Esophagus squamous epithelium (tissue), 5 donors: ENCODE measurements around the gene SLC13A4. TPM values are rescaled to one million over a fixed set of nuclear protein-coding genes. Genes with fewer than 3 reads are reported as not detected.
A peak's percentile ranks its signal among the peaks of the same experiment; 100 is the strongest.

Experiments used
- DNase-seq: peaks from one replicate; lab custom pipeline; 2025; lab: John Stamatoyannopoulos, UW
- H3K27ac ChIP-seq, 4 donors: fragments of 200-600 bp; sonication (generic); one replicate each; pipeline ENCODE4 v1.5.1; 2016 to 2019; ENCODE audit warnings: mild to moderate bottlenecking in 1 of 4
- H3K27me3 ChIP-seq, 4 donors: fragments of 200-600 bp; sonication (generic); 1 replicate in 3 of 4; 2 replicates in 1 of 4; pipeline versions ENCODE4 v1.5.1 to v1.6.0; 2017 to 2021; ENCODE audit warnings: antibody characterized with exemption in 1 of 4
- H3K36me3 ChIP-seq, 3 donors: fragments of 200-600 bp; sonication (generic); one replicate each; pipeline ENCODE4 v1.5.1; 2016 to 2019
- H3K4me1 ChIP-seq, 3 donors: fragments of 200-600 bp; sonication (generic); one replicate each; pipeline ENCODE4 v1.5.1; 2017 to 2019
- H3K4me3 ChIP-seq, 4 donors: fragments of 200-600 bp; sonication (generic); 1 replicate in 3 of 4; 2 replicates in 1 of 4; pipeline ENCODE4 v1.5.1; 2016 to 2019; ENCODE audit warnings: mild to moderate bottlenecking in 2 of 4, moderate library complexity in 1 of 4
- H3K9me3 ChIP-seq, 3 donors: fragments of 200-600 bp; sonication (generic); one replicate each; pipeline ENCODE4 v1.5.1; 2016 to 2019
- POLR2A ChIP-seq, 4 donors: fragments of 450-650 bp; IDR thresholded peaks; one replicate each; pipeline ENCODE4 v1.6.1; 2017; ENCODE audit warnings: antibody characterized with exemption in 4 of 4, mild to moderate bottlenecking in 4 of 4, moderate library complexity in 3 of 4
- WGBS, 2 donors: methylation state at CpG; one replicate each; pipeline ENCODE4 v1.1.5; 2018; 5-methylcytosine and 5-hydroxymethylcytosine counted together
- intact Hi-C: fragments of 100-400 bp; cut with DNase I; formaldehyde crosslinking; loops from one replicate; pipeline ENCODE4 v1.15.0; 2022
- total RNA-seq, 4 donors: library from RNA; depleted of rRNA; stranded (reverse); fragments of >200 nt; gene quantifications; one replicate each; pipeline ENCODE4 v1.1.0, GENCODE V29; 2016
- TF ChIP-seq, protein P1 (sequence below), 6 experiments: fragments of 450-650 bp in 4 of 6; fragments of 200-600 bp in 2 of 6; sonication (generic) in 2 of 6; IDR thresholded peaks; one replicate each; pipeline ENCODE4 v1.5.1; 2016 to 2019; ENCODE audit warnings: antibody characterized with exemption in 6 of 6, mild to moderate bottlenecking in 4 of 6, moderate library complexity in 4 of 6
- donor health status: DM: yes; HTN: yes; CAD: no.

The SLC13A4 gene
- total RNA-seq, 4 donors from 2014 or later = under 0.01 to 1.9 (median 1.5) TPM

DNA sequence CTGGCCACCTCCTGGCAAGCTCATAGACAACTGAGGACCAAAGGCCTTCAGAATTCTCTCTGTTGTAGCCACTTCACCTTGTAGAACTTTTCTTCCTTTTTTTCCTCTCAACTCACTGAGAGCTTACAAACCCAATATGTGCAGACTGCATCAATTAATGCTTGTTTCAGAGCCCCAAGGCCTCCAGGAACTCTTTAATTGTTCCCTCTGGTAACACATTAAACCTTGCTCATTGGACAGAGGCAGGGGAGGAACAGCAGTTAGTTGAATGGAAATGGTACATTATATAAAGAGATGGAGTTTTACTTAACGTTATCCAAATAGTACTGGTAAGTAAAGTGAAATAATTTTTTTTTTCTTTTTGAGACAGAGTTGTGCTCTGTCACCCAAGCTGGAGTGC, 40.5 kb downstream of the SLC13A4 start:
- TF ChIP-seq, protein P1, sequence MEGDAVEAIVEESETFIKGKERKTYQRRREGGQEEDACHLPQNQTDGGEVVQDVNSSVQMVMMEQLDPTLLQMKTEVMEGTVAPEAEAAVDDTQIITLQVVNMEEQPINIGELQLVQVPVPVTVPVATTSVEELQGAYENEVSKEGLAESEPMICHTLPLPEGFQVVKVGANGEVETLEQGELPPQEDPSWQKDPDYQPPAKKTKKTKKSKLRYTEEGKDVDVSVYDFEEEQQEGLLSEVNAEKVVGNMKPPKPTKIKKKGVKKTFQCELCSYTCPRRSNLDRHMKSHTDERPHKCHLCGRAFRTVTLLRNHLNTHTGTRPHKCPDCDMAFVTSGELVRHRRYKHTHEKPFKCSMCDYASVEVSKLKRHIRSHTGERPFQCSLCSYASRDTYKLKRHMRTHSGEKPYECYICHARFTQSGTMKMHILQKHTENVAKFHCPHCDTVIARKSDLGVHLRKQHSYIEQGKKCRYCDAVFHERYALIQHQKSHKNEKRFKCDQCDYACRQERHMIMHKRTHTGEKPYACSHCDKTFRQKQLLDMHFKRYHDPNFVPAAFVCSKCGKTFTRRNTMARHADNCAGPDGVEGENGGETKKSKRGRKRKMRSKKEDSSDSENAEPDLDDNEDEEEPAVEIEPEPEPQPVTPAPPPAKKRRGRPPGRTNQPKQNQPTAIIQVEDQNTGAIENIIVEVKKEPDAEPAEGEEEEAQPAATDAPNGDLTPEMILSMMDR (IDR thresholded peaks at IDR 0.05) = no peak
- TF ChIP-seq POLR2A (IDR thresholded peaks at IDR 0.05) = no peak
- intact Hi-C loops = no loop called here
- 42 to 46% methylated on average over 1 of the region's 1 CpG for WGBS, 2 donors
- Histone ChIP-seq H3K27me3 (no peaks in the 10 kb centered on the region), H3K36me3 (peaks cover 0 to 55% (median 7%) of the 10 kb centered on the region in 3 donors), H3K4me1 (peaks cover 0 to 21% (median 11%) of the 10 kb centered on the region in 3 donors), H3K4me3 (no peak overlapping the region), H3K9me3 (no peaks in the 10 kb centered on the region), H3K27ac (no peak overlapping the region)
- no peak for DNase-seq

DNA sequence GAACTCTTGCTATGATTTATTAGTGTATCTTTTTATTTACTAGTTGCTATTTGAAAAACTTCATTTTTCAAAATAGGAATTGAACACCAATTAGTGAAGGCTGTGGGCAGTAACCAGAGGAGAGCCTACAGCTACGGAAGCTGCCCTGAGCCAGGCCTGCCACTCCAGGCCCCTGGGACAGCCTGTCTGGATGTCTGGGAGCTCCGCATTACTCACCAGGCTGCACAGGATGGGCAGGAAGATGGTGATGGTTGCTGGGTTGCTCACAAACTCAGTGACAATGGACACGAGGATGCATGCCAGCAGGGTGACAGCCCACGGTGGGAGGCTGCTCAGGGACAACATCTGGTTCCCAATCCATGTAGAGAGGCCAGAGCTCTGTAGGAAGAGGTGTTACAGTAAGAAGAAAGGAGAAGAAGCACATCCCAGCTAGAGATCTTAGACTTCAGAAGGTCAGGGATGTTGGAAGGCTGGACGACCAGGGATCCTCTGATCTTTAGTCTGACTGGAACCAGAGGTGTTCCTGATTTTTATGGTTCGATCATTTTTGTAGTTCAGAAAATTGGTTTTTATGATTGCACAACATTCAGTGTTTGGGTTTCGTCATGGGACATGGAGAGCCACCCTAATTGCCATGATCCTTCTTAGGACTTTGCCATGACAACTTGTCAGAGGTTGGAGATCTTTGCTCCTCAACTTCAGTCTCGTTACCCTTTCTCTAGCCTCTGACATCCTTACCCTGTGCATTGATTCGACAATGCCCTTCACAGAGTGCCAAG, 42.5 kb downstream of the SLC13A4 start:
- WGBS, 2 donors = 67 to 95% methylated on average over 6 to 7 of the region's 9 CpGs
- Histone ChIP-seq H3K27ac (no peak overlapping the region), H3K4me1 (peaks cover 0 to 36% (median 15%) of the 10 kb centered on the region in 3 donors), H3K27me3 (no peaks in the 10 kb centered on the region), H3K9me3 (no peaks in the 10 kb centered on the region), H3K4me3 (no peak overlapping the region), H3K36me3 (peaks cover 0 to 48% (median 0%) of the 10 kb centered on the region in 3 donors)
- TF ChIP-seq POLR2A (IDR thresholded peaks at IDR 0.05) = no peak
- TF ChIP-seq, protein P1 (IDR thresholded peaks at IDR 0.05) = no peak
- intact Hi-C loops = no loop called here
- no peak for DNase-seq

DNA sequence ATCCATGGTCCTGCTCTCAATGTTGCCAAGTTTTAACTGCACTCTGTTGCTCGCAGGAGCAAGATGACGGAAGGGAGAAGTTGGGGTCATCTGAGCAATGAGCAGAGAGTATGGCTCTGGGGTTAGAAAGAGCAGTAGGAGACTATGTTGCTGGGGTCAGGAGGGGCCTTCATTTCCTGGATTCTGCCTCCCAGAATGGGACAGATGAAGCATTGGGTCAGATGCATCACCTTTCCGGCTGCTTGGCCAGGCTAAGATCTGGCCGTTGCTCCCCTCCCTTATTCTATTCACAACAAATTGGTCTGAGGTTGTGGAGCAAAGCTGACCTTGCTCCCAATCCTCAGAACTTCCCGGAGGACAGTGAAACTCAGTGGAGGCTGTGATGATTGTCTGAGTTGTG, 43.3 kb downstream of the SLC13A4 start:
- intact Hi-C loops = no loop called here
- no peaks in the 10 kb centered on the region for H3K9me3 ChIP-seq
- H3K36me3 ChIP-seq = peaks cover 0 to 44% (median 0%) of the 10 kb centered on the region in 3 donors
- no peaks in the 10 kb centered on the region for H3K27me3 ChIP-seq
- peaks cover 0 to 44% (median 15%) of the 10 kb centered on the region in 3 donors for H3K4me1 ChIP-seq
- 50 to 97% methylated on average over 3 to 5 of the region's 5 CpGs for WGBS, 2 donors
- DNase-seq = no peak
- TF ChIP-seq POLR2A (IDR thresholded peaks at IDR 0.05) = no peak
- TF ChIP-seq, protein P1 (IDR thresholded peaks at IDR 0.05) = no peak
- H3K4me3 ChIP-seq = no peak overlapping the region
- H3K27ac ChIP-seq = no peak overlapping the region

GRCh38 chr7:135684136-135684535, 43.9 kb downstream of the SLC13A4 start:
- Histone ChIP-seq H3K4me3 (no peak overlapping the region), H3K9me3 (no peaks in the 10 kb centered on the region), H3K4me1 (peaks cover 0 to 49% (median 18%) of the 10 kb centered on the region in 3 donors), H3K27ac (peak overlapping the region in 2 of 4 donors; percentile 17 to 62), H3K36me3 (peaks cover 0 to 38% (median 0%) of the 10 kb centered on the region in 3 donors), H3K27me3 (no peaks in the 10 kb centered on the region)
- no peak for DNase-seq
- intact Hi-C loops = no loop called here
- no peak for TF ChIP-seq POLR2A (IDR thresholded peaks at IDR 0.05)
- TF ChIP-seq, protein P1 (IDR thresholded peaks at IDR 0.05) = no peak
- 28 to 37% methylated on average over 3 of the region's 3 CpGs for WGBS, 2 donors

DNA sequence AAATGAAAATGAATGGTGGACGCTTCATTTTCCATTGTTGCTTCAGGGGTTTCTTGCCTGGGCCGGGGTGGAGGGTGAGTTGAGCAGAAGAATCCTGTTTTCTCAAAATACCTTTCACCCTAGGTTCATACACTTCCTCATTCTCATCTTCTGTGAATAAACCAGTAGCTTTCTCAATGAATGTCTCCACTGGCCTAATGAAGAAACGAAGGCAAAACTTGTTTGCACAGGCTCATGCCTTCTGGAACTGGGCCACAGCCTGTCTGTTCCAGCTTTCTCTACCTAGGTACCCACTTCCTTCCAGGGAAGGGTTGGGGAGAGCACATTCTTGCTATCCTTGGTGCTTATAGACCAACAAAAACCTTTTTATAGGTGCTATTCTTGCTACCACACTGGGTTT, 44.4 kb downstream of the SLC13A4 start:
- Histone ChIP-seq H3K9me3 (no peaks in the 10 kb centered on the region), H3K36me3 (peaks cover 0 to 33% (median 0%) of the 10 kb centered on the region in 3 donors), H3K27ac (peak overlapping the region in 3 of 4 donors; percentile 19 to 62 (median 48)), H3K27me3 (no peaks in the 10 kb centered on the region), H3K4me3 (no peak overlapping the region), H3K4me1 (peaks cover 0 to 54% (median 20%) of the 10 kb centered on the region in 3 donors)
- TF ChIP-seq, protein P1 (IDR thresholded peaks at IDR 0.05) = no peak
- no peak for TF ChIP-seq POLR2A (IDR thresholded peaks at IDR 0.05)
- DNase-seq = no peak
- intact Hi-C loops = no loop called here
- WGBS, 2 donors = 49 to 53% methylated on average over 3 of the region's 3 CpGs
